ELR (cell line): ENCODE results near the gene TAF9B.
"Not testable (repeated sequence)": the region's sequence is repeated elsewhere in the genome, so short reads cannot be mapped to it uniquely, and the experiment has no call there.

ENCODE experiments used
- DNase-seq: peaks from one replicate; pipeline ENCODE4 v3.0.0-alpha.2; 2015; ENCODE audit warnings: low read depth

TAF9B gene

DNA sequence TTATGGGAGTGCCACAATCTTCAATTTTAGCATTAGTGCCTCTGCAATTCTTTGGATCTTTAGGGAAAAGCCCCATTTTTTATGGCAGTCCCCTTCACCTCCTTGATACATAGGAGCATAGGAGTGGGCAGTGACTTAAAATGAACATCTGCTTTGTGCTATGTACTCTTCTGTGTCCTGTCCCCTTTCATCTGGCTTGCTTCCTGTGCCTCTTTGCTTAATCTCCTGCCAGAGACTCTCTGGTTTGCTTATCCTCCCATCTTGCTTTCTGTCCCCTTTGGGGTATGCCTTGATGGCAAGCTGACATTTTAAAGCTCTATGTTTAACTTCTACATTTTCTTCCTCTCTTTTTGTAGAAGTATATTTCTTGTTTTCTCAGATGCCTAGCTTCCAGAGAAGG is 23.1 kb downstream of the TAF9B start:
- DNase-seq, result no peak

GRCh38 chrX:78111140-78111931 is 28.1 kb downstream of the TAF9B start:
- no peak for DNase-seq

GRCh38 chrX:78109458-78109857 is 30.0 kb downstream of the TAF9B start:
- DNase-seq, result no peak

GRCh38 chrX:78106651-78106986 is 32.8 kb downstream of the TAF9B start:
- DNase-seq, result no peak

GRCh38 chrX:78105944-78106650 is 33.4 kb downstream of the TAF9B start:
- no peak for DNase-seq

- peak; percentile 59 for DNase-seq
Measured at GRCh38 chrX:78104447-78105176, 34.8 kb downstream of the TAF9B start.

DNA sequence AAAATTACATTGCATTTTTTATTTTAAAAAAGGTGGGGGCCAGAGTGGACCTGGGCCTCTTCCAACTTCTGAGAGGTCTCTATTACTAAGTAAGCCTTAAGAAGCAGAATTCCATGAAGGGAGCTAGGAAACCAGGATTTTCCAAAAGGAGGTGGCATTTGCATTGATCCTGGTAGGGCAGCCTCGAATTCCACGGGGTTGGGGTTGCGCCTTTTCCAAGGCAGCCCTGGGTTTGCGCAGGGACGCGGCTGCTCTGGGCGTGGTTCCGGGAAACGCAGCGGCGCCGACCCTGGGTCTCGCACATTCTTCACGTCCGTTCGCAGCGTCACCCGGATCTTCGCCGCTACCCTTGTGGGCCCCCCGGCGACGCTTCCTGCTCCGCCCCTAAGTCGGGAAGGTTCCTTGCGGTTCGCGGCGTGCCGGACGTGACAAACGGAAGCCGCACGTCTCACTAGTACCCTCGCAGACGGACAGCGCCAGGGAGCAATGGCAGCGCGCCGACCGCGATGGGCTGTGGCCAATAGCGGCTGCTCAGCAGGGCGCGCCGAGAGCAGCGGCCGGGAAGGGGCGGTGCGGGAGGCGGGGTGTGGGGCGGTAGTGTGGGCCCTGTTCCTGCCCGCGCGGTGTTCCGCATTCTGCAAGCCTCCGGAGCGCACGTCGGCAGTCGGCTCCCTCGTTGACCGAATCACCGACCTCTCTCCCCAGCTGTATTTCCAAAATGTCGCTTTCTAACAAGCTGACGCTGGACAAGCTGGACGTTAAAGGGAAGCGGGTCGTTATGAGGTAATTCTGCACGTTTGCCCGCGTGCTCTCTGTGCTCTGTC is 35.6 kb downstream of the TAF9B start, which contains the start of gene PGK1:
TSS of gene PGK1 (plus strand) at position 626 of the 824 bp plus-strand sequence. CDS start at position 719, 93 bp downstream.
- peak; percentile 95 for DNase-seq

DNA sequence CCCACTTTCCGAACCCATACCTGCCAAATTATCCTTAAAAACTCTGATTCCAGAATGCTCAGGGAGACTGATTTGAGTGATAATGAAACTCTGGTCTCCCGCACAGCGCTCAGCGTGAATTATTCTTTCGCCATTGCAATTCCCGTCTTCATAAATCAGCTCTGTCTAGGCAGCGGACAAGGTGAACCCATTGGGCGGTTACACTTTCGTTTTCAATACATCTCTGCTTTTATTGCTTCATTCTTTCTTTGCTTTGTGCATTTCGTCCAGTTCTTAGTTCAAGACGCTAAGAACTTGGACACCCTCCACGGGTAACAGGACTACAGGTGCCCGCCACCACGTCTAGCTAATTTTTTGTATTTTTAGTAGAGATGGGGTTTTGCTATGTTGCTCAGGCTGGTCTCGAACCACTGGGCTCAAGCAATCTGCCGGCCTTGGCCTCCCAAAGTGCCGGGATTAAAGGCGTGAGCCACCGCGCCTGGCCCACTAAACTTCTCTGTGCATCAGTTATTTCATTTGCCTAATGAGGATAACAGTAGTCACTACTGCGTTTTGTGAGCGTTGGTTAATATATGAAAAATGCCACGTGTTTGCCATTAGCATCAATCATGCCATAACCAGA is 36.3 kb downstream of the TAF9B start:
- no peak for DNase-seq

GRCh38 chrX:78102091-78102490 is 37.4 kb downstream of the TAF9B start:
- no peak for DNase-seq

- DNase-seq, result no peak
Measured at GRCh38 chrX:78098108-78098507, 41.3 kb downstream of the TAF9B start.

- DNase-seq, result peak; percentile 53
Measured at GRCh38 chrX:78092296-78092695, 47.2 kb downstream of the TAF9B start.

- DNase-seq, result not testable (repeated sequence)
Measured at GRCh38 chrX:78081413-78081812, 58.0 kb downstream of the TAF9B start.
